OCI-LY7 (cell line): ENCODE results near the gene MOK.

Experiments used
- CTCF ChIP-seq: fragments of 200-600 bp; sonication (generic); conservative IDR thresholded peaks from 2 replicates; pipeline ENCODE4 v1.5.1; 2014; ENCODE audit warnings: mild to moderate bottlenecking, antibody characterized with exemption, low read length, moderate library complexity, mixed read lengths
- EZH2phosphoT487 ChIP-seq: fragments of 200-600 bp; sonication (generic); IDR thresholded peaks from 2 replicates; pipeline ENCODE4 v1.6.1; 2018; ENCODE audit warnings: low read depth, borderline replicate concordance, mild to moderate bottlenecking, mixed run types, antibody characterized with exemption, low read length, moderate library complexity, mixed read lengths

- no peak for TF ChIP-seq CTCF
- no peak for TF ChIP-seq EZH2phosphoT487
Observed at GRCh38 chr14:102192840-102193502, 112.0 kb downstream of the MOK start.
